Lung (tissue), 12 donors: ENCODE results near the gene FIS1. TPM values are rescaled to one million over a fixed set of nuclear protein-coding genes. Genes with fewer than 3 reads are reported as not detected.

Experiments used
- ATAC-seq: fragments of 200-7000 bp; cut with Tn5 transposase; one replicate; pipeline ENCODE4 v1.9.1; 2020; ENCODE audit warnings: moderate number of reproducible peaks; ENCODE audit not compliant: insufficient read depth, low FRiP score
- DNase-seq, 3 donors: peaks; one replicate each; pipeline ENCODE4 v3.0.0-alpha.2; 2013 to 2017
- H3K27ac ChIP-seq, 2 donors: one replicate each; pipeline ENCODE4 v1.5.1; 2013; ENCODE audit warnings: mild to moderate bottlenecking in 2 of 2, moderate library complexity in 2 of 2, control low read depth in 1 of 2, inconsistent platforms in 1 of 2, low read depth in 1 of 2, low read length in 1 of 2
- H3K27me3 ChIP-seq, 3 donors: one replicate each; pipeline ENCODE4 v1.5.1; 2013; ENCODE audit warnings: low read length in 2 of 3; ENCODE audit not compliant: control insufficient read depth in 3 of 3, insufficient read depth in 3 of 3
- H3K36me3 ChIP-seq, 4 donors: one replicate each; pipeline ENCODE4 v1.5.1; 2013; ENCODE audit warnings: low read length in 4 of 4, mild to moderate bottlenecking in 1 of 4, moderate library complexity in 1 of 4; ENCODE audit not compliant: control insufficient read depth in 4 of 4, insufficient read depth in 4 of 4
- H3K4me1 ChIP-seq, 5 donors: one replicate each; pipeline ENCODE4 v1.5.1; 2013; ENCODE audit warnings: low read length in 5 of 5, mild to moderate bottlenecking in 2 of 5, moderate library complexity in 1 of 5; ENCODE audit not compliant: control insufficient read depth in 5 of 5, insufficient read depth in 5 of 5
- H3K4me3 ChIP-seq: one replicate; pipeline ENCODE4 v1.5.1; 2013; ENCODE audit warnings: mild to moderate bottlenecking, control low read depth, moderate library complexity
- H3K9ac ChIP-seq, 2 donors: one replicate each; pipeline ENCODE4 v1.5.1; 2013; ENCODE audit warnings: low read length in 2 of 2, control low read depth in 1 of 2; ENCODE audit not compliant: insufficient read depth in 1 of 2
- H3K9me3 ChIP-seq, 4 donors: one replicate each; pipeline ENCODE4 v1.5.1; 2013; ENCODE audit warnings: low read length in 3 of 4, mild to moderate bottlenecking in 1 of 4, moderate library complexity in 1 of 4; ENCODE audit not compliant: control insufficient read depth in 4 of 4, insufficient read depth in 3 of 4
- WGBS, 2 donors: extraction: QIAGEN DNeasy Blood & Tissue Kit; methylation state at CpG; one replicate each; pipeline ENCODE4 v1.1.7; 2013; 5-methylcytosine and 5-hydroxymethylcytosine counted together
- polyA plus RNA-seq, 2 donors: library from polyadenylated mRNA; stranded (reverse); fragments of 200-250 nt; gene quantifications; one replicate each; pipeline ENCODE4 v1.2.1, GENCODE V29; 2013
- total RNA-seq, 2 donors: library from RNA; depleted of rRNA in 1 of 2; stranded (reverse); fragments of >200 nt in 1 of 2; gene quantifications; one replicate each; pipeline ENCODE4 v1.2.1, GENCODE V29; 2014 to 2021
- TF ChIP-seq, protein P1 (sequence below): IDR thresholded peaks from 2 replicates; pipeline ENCODE4 v1.5.1; 2012; ENCODE audit warnings: mild to moderate bottlenecking; ENCODE audit errors: control extremely low read depth, extremely low read depth
- donor health status: control.
- donor health status: control.
- donor health status: Bipolar disorder and iron deficiency.
- donor health status: healthy.
- donor health status: DM: yes; HTN: yes; CAD: no.

Gene FIS1
- total and polyA plus RNA-seq, 4 donors, result 109 to 235 (median 159) TPM

DNA sequence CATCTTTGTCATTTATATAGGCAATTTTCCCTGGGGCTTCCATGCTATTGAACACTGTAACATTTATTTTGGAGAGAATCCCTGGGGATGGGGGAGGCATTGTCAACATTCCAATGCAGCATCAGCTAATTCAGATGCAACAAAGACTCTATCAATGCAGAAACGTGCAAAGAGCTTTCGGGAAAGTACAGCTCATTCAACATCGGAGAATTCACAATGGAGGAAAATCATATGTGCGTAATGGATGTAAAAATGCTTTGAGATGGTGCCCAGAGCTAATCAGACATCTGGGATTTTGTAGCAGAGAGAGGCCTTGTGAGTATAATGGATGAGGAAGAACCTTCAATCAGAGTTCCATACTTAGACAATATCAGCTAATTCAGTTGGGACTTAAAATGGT, 28.3 kb upstream of the FIS1 start:
- no peaks in the 10 kb centered on the region for H3K4me1 ChIP-seq
- peaks cover 0 to 2% (median 0%) of the 10 kb centered on the region in 4 donors for H3K9me3 ChIP-seq
- ATAC-seq (no peak), DNase-seq (no peak)
- no peaks in the 10 kb centered on the region for H3K36me3 ChIP-seq
- no peak overlapping the region for H3K4me3 ChIP-seq
- 64 to 87% methylated on average over 4 of the region's 4 CpGs for WGBS, 2 donors
- no peak overlapping the region for H3K9ac ChIP-seq
- TF ChIP-seq, protein P1, sequence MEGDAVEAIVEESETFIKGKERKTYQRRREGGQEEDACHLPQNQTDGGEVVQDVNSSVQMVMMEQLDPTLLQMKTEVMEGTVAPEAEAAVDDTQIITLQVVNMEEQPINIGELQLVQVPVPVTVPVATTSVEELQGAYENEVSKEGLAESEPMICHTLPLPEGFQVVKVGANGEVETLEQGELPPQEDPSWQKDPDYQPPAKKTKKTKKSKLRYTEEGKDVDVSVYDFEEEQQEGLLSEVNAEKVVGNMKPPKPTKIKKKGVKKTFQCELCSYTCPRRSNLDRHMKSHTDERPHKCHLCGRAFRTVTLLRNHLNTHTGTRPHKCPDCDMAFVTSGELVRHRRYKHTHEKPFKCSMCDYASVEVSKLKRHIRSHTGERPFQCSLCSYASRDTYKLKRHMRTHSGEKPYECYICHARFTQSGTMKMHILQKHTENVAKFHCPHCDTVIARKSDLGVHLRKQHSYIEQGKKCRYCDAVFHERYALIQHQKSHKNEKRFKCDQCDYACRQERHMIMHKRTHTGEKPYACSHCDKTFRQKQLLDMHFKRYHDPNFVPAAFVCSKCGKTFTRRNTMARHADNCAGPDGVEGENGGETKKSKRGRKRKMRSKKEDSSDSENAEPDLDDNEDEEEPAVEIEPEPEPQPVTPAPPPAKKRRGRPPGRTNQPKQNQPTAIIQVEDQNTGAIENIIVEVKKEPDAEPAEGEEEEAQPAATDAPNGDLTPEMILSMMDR, result no peak
- H3K27me3 ChIP-seq, result no peaks in the 10 kb centered on the region
- no peak overlapping the region for H3K27ac ChIP-seq

DNA sequence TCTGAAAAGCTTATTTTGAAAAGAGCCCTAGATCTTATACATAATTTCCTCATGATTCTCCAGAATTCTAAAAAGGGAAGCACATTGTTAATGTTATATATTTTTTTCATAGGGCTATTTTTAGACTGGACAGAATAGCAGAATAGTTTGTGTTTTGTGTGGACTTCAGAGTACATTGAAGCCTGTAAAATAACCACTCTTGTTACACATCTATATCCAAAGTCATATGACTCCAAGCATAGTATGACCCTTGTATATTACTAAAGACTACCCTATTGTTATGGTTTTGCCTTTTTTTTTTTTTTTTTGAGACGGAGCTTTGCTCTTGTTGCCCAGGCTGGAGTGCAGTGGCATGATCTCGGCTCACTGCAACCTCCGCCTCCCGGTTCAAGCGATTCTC, 26.1 kb upstream of the FIS1 start:
- Histone ChIP-seq H3K4me1 (no peaks in the 10 kb centered on the region), H3K4me3 (no peak overlapping the region), H3K36me3 (no peaks in the 10 kb centered on the region), H3K27ac (no peak overlapping the region), H3K27me3 (no peaks in the 10 kb centered on the region), H3K9me3 (no peaks in the 10 kb centered on the region), H3K9ac (no peak overlapping the region)
- WGBS, 2 donors, result 72 to 75% methylated on average over 5 of the region's 5 CpGs
- no peak for ATAC-seq
- DNase-seq, result no peak
- TF ChIP-seq, protein P1, result no peak

DNA sequence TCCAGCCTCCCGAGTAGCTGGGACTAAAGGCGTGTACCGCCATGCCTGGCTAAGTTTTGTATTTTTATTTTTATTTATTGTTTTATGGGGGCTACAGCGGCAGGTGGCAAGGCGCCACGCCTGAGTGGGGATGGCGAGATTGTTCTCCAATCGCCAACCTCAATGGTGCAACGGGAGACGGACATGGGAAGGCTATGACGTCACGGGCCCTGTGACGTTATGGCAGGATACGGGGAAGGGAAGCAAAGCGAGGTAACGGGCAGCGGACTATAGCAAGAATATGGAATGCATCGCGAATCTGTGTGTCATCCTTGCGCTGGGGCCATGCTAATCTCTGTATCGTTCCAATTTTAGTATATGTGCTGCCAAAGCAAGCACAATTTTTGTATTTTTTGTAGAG, 24.8 kb upstream of the FIS1 start:
- no peaks in the 10 kb centered on the region for H3K27me3 ChIP-seq
- 86 to 89% methylated on average over 21 of the region's 21 CpGs for WGBS, 2 donors
- TF ChIP-seq, protein P1, result no peak
- H3K4me3 ChIP-seq, result no peak overlapping the region
- no peak overlapping the region for H3K9ac ChIP-seq
- no peaks in the 10 kb centered on the region for H3K4me1 ChIP-seq
- DNase-seq (no peak), ATAC-seq (no peak)
- H3K27ac ChIP-seq, result no peak overlapping the region
- H3K9me3 ChIP-seq, result no peaks in the 10 kb centered on the region
- no peaks in the 10 kb centered on the region for H3K36me3 ChIP-seq
